ENCODE results near the gene MMP17. TPM values are rescaled to one million over a fixed set of nuclear protein-coding genes. Genes with fewer than 3 reads are reported as not detected.

MMP17 gene
- total RNA-seq, 1 experiment from 2014 or later = 12.6 TPM

DNA sequence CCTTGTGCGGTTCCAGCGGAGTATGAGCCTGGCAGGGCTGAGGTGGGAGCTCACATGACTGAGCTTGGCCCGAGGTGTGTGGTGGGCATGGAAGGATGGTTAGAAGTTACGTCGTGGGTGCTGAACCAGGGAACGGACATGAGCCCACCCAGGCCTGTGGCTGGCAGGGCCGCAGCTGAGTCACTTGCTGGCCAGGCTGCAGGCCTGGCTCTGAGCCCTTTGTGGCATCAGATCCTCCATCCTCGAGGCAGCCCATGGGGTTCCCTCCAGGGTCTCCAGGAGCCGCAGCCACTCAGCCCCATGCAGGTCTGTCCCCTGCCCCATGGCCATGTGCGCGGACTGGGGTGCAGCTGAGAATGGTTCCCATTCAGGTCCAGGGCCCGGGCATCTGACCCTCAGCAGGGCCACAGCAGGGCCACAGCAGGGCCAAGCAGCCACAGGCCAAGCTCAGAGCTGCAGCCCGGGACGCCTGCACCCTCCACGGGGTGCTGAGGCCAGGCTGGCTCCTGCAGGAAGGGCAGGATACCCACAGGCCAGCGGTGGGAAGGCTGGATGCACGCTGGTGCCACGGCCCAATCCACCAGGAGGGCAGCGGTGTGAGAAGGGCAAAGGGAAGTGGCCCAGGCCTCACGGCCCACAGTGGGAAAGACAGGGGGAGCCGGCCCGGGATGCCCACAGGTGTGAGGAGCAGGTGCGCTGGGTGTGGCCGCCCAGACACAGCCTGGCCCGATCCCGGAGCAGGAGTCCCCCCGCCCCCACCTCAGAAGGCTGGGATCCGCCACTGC lies 39.9 kb downstream of the MMP17 start:
- intact Hi-C loops (cut with micrococcal nuclease; ENCODE audit: unreplicated experiment) = no loop called here
- Histone ChIP-seq H3K9me3 (ENCODE audit: low read depth, low read length, poor library complexity, severe bottlenecking) (no peaks in the 10 kb centered on the region), H3K36me3 (ENCODE audit: insufficient read depth, low read length, poor library complexity, severe bottlenecking) (no peaks in the 10 kb centered on the region), H3K27ac (ENCODE audit: low read depth, low read length, poor library complexity, severe bottlenecking) (no peak overlapping the region), H3K4me1 (ENCODE audit: insufficient read depth, low read length, poor library complexity, severe bottlenecking) (peaks cover 5% of the 10 kb centered on the region), H3K27me3 (replicated peaks; ENCODE audit: insufficient read depth, low read depth, low read length, poor library complexity) (no peaks in the 10 kb centered on the region), H3K4me3 (ENCODE audit: low read depth, low read length, poor library complexity, severe bottlenecking) (no peak overlapping the region)
- TF ChIP-seq, protein P1, sequence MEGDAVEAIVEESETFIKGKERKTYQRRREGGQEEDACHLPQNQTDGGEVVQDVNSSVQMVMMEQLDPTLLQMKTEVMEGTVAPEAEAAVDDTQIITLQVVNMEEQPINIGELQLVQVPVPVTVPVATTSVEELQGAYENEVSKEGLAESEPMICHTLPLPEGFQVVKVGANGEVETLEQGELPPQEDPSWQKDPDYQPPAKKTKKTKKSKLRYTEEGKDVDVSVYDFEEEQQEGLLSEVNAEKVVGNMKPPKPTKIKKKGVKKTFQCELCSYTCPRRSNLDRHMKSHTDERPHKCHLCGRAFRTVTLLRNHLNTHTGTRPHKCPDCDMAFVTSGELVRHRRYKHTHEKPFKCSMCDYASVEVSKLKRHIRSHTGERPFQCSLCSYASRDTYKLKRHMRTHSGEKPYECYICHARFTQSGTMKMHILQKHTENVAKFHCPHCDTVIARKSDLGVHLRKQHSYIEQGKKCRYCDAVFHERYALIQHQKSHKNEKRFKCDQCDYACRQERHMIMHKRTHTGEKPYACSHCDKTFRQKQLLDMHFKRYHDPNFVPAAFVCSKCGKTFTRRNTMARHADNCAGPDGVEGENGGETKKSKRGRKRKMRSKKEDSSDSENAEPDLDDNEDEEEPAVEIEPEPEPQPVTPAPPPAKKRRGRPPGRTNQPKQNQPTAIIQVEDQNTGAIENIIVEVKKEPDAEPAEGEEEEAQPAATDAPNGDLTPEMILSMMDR (conservative IDR thresholded peaks at IDR 0.05; ENCODE audit: low read depth, low read length) = no peak
- TF ChIP-seq EZH2 (IDR thresholded peaks at IDR 0.05; ENCODE audit: borderline replicate concordance, low read depth, low read length, poor library complexity, severe bottlenecking) = no peak
- ChIA-PET POLR2A (ENCODE audit: low non-redundant PET) (no interaction called here), CTCF (no interaction called here)
- no TSS peak for BruUV-seq (replicated peaks)
- no peak for DNase-seq (ENCODE audit: low spot score)

DNA sequence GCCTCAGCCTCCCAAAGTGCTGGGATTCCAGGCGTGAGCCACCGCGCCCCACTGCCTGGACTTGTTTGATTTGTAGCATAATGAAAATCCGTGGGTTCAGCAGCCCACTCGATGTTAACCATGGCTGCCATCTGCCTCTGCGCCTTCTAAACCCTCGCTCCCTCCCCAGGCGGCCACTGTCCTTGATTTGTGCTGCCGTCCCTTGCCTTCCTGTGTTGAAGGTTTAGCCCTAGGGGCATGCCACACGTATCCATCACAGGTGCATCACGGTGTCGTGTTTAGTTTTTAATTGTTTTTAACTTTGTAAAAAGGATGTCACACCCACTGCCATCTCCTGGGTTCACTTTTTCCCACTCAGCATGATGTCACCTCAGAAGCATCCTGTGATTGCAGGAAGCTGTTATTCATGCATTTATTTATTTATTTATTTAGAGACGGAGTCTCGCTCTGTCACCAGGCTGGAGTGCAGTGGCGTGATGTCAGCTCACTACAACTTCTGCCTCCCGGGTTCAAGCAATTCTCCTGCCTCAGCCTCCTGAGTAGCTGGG lies 41.8 kb downstream of the MMP17 start:
- Histone ChIP-seq H3K27ac (ENCODE audit: low read depth, low read length, poor library complexity, severe bottlenecking) (no peak overlapping the region), H3K36me3 (ENCODE audit: insufficient read depth, low read length, poor library complexity, severe bottlenecking) (no peaks in the 10 kb centered on the region), H3K9me3 (ENCODE audit: low read depth, low read length, poor library complexity, severe bottlenecking) (no peaks in the 10 kb centered on the region), H3K4me1 (ENCODE audit: insufficient read depth, low read length, poor library complexity, severe bottlenecking) (no peaks in the 10 kb centered on the region), H3K27me3 (replicated peaks; ENCODE audit: insufficient read depth, low read depth, low read length, poor library complexity) (no peaks in the 10 kb centered on the region), H3K4me3 (ENCODE audit: low read depth, low read length, poor library complexity, severe bottlenecking) (no peak overlapping the region)
- ChIA-PET CTCF (no interaction called here), POLR2A (ENCODE audit: low non-redundant PET) (no interaction called here)
- TF ChIP-seq EZH2 (IDR thresholded peaks at IDR 0.05; ENCODE audit: borderline replicate concordance, low read depth, low read length, poor library complexity, severe bottlenecking) = no peak
- TF ChIP-seq, protein P1 (conservative IDR thresholded peaks at IDR 0.05; ENCODE audit: low read depth, low read length) = no peak
- no TSS peak for BruUV-seq (replicated peaks)
- intact Hi-C loops (cut with micrococcal nuclease; ENCODE audit: unreplicated experiment) = no loop called here
- DNase-seq (ENCODE audit: low spot score) = no peak

DNA sequence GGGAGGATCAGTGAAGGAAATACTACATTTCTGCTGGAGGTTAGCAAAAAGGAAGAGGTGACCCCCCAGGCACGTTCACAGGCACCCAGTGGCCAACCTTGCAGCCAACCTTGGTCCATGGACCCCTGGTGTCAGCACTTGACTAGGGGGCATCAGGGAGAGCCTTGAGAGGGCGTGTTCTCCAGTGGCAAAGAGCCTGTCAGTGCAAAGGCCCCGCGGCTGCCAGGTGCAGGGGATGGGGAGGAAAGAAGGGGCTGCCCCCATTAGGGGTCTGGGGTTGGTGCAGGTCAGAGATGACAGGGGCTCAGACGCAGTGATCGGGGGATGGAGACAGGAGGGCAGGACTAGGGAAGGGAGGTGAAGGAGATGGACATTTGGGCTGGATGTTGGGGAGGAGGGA lies 43.5 kb downstream of the MMP17 start:
- Histone ChIP-seq H3K9me3 (ENCODE audit: low read depth, low read length, poor library complexity, severe bottlenecking) (no peaks in the 10 kb centered on the region), H3K36me3 (ENCODE audit: insufficient read depth, low read length, poor library complexity, severe bottlenecking) (no peaks in the 10 kb centered on the region), H3K27me3 (replicated peaks; ENCODE audit: insufficient read depth, low read depth, low read length, poor library complexity) (no peaks in the 10 kb centered on the region), H3K27ac (ENCODE audit: low read depth, low read length, poor library complexity, severe bottlenecking) (no peak overlapping the region), H3K4me3 (ENCODE audit: low read depth, low read length, poor library complexity, severe bottlenecking) (no peak overlapping the region), H3K4me1 (ENCODE audit: insufficient read depth, low read length, poor library complexity, severe bottlenecking) (no peaks in the 10 kb centered on the region)
- DNase-seq (ENCODE audit: low spot score) = no peak
- ChIA-PET POLR2A (ENCODE audit: low non-redundant PET) (no interaction called here), CTCF (no interaction called here)
- no peak for TF ChIP-seq EZH2 (IDR thresholded peaks at IDR 0.05; ENCODE audit: borderline replicate concordance, low read depth, low read length, poor library complexity, severe bottlenecking)
- TF ChIP-seq, protein P1 (conservative IDR thresholded peaks at IDR 0.05; ENCODE audit: low read depth, low read length) = no peak
- BruUV-seq (replicated peaks) = no TSS peak
- intact Hi-C loops (cut with micrococcal nuclease; ENCODE audit: unreplicated experiment) = no loop called here
